Cardiac fibroblast (primary cell): ENCODE data around the gene DTX1.

ENCODE experiments used
- DNase-seq, 2 donors: peaks; one replicate each; pipeline versions ENCODE4 v3.0.0 to v3.0.0-alpha.2; 2010; ENCODE audit warnings: low read depth in 2 of 2
- H3K4me3 ChIP-seq, 2 donors: replicated peaks in 1 of 2; 1 replicate in 1 of 2; 2 replicates in 1 of 2; pipeline ENCODE4 v1.5.1; 2011; ENCODE audit warnings: low read depth in 2 of 2, low read length in 2 of 2, mild to moderate bottlenecking in 2 of 2, moderate library complexity in 1 of 2
- TF ChIP-seq, protein P1 (sequence below): IDR thresholded peaks from one replicate; pipeline ENCODE4 v1.5.1; 2011; ENCODE audit warnings: low read depth, mild to moderate bottlenecking, low read length, inconsistent platforms

The DTX1 gene

DNA sequence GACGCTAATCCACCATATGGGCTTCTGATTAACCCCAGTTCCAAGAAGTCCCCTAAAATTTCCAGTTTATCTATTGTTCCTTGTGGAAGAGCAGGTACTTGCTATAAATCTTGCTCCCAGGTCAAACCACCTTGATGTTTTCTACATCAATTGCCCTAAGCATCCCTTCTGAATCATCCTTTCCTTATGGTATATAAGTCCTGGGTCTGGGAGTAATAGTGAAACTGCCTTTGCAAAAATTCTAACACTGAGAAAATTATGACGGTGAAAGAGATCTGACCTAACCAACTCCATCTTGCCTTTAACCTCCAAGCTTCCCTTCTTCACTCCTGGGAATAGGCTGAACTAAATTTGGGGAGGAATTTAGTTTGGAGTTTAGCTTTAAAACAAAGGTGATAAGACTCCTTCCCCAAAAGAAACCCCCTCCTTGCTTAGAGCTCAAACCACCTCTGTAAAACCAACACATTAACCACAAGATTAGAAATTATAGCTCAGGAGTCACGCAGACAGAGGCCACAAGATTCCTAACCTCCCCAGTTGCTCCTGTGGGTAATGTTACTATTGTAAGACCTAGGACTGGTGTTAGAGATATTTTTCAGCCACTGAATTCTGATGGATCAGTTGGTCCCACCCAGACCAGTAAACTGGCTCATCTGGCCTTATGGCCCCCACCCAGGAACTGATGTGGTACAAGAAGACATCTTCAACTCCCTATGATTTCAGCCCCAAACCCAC, 33.8 kb upstream of the DTX1 start:
- no peak overlapping the region for H3K4me3 ChIP-seq
- no peak for DNase-seq
- TF ChIP-seq, protein P1, sequence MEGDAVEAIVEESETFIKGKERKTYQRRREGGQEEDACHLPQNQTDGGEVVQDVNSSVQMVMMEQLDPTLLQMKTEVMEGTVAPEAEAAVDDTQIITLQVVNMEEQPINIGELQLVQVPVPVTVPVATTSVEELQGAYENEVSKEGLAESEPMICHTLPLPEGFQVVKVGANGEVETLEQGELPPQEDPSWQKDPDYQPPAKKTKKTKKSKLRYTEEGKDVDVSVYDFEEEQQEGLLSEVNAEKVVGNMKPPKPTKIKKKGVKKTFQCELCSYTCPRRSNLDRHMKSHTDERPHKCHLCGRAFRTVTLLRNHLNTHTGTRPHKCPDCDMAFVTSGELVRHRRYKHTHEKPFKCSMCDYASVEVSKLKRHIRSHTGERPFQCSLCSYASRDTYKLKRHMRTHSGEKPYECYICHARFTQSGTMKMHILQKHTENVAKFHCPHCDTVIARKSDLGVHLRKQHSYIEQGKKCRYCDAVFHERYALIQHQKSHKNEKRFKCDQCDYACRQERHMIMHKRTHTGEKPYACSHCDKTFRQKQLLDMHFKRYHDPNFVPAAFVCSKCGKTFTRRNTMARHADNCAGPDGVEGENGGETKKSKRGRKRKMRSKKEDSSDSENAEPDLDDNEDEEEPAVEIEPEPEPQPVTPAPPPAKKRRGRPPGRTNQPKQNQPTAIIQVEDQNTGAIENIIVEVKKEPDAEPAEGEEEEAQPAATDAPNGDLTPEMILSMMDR, result no peak

DNA sequence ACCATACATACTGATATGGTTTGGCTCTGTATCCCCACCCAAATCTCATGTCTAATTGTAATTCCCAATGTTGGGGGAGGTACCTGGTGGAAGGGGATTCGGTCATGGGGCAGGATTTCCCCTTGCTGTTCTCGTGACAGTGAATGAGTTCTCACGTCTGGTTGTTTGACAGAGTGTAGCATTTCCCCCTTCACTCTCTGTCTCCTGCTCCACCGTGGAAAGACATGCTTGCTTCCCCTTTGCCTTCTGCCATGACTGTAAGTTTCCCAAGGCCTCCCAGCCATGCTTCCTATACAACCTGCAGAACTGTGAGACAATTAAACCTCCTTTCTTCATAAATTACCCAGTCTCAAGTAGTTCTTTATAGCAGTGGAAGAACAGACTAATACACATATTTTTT, 28.8 kb upstream of the DTX1 start:
- DNase-seq, result no peak
- TF ChIP-seq, protein P1, result no peak
- H3K4me3 ChIP-seq, result no peak overlapping the region

DNA sequence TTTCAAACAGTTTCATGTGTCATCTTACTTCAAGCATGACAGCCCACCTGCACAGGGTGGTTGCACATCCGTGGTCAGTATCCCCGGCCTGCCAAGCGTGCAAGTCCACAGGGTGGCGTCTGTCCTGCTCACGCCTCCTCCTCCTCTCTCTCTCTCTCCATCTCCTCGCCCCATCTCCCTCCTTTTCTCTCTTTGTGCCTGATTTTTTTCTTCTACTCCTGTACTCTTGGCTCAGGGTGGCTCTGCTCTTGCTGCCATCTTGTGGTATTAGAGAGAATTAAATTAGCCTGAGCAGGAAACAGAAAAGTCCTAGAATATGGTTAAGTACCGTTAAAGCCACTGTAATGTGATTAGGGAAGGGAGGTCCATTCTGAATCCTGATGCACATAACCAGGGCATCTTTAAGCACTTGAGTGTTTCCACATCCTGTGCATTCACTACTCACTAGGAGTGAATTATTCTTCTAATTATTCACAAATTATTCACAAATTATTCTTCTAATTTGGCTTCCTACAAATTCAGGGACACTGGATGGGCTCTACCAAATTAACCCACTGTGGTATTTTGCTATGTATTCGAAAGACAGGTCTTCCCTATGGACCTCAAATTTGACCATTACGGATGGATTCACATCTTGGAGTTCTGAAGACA, 25.5 kb upstream of the DTX1 start:
- TF ChIP-seq, protein P1, result peak; percentile 72
- H3K4me3 ChIP-seq, result no peak overlapping the region
- DNase-seq, result peak; percentile 79 to 81

DNA sequence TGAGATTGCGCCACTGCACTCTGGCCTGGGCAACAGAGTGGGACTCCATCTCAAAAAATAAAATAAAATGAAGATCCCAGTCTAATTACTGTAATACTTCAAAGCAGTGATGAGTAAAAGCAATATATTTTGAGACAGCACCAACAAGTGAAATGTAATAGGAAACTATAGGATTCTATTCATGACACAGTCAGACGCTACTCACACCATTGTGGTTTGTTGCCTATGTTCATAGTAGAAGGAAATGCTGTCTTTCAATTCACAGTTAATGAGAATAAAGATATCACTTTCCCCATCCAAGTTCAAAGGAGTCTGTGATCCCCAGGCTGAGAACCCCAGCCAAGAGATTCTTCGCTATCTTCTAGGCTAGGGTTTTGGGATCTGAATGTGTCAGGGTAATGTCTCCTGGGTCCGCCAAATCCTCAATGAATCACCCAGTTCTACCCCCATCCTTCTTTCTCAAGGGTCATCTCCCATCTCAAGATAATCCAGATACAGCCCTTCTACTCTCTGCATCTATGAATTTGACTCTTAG, 16.6 kb upstream of the DTX1 start:
- DNase-seq, result peak in 1 of 2 donors; percentile 39
- TF ChIP-seq, protein P1, result no peak
- H3K4me3 ChIP-seq, result no peak overlapping the region

DNA sequence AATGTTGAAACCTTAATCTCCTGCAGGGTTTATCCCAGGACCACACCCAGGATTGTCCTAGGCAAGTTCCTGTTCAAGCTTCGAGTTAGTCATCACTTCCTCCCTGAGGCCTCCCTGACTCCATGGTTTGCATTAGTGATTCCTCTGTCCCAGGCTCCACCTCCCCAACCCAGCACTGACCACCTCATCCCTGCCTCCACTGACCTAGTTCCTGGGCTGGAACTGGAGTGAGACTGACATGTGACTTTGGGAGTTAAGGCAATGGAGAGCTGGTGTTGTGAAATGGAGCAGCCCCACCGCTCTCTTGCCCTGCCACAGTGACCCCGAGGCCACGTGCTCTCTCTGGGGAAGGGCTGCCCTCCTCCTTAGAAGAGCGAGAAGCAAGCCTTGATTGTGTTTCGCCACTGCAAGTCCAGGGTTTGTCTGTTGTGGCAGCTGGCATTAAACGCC, 15.8 kb upstream of the DTX1 start:
- TF ChIP-seq, protein P1, result no peak
- DNase-seq, result peak; percentile 98
- H3K4me3 ChIP-seq, result no peak overlapping the region

DNA sequence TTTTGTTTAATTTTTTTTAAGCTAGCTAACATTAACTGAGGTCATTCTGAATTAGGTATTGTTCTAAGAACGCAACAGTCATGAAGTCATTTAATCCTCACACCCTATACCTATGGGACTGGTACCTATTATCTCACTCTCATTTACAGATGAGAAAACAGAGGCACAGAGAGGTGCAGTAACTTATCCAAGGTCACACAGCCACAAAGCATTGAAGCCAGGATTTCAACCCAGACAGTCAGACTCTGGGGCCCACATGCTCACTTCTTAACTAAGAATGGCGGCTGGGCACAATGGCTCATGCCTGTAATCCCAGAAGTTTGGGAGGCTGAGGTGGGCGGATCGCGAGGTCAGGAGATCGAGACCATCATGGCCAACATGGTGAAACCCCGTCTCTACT, 15.0 kb upstream of the DTX1 start:
- TF ChIP-seq, protein P1, result no peak
- DNase-seq, result no peak
- no peak overlapping the region for H3K4me3 ChIP-seq
